SIG-M5 treated with dmso at 0.1 percent for 504 hours (cell line): ENCODE measurements around the gene RMND5B.
"Not testable (repeated sequence)": the region's sequence is repeated elsewhere in the genome, so short reads cannot be mapped to it uniquely, and the experiment has no call there.

Experiments
- DNase-seq: peaks from one replicate; lab custom pipeline; 2025; ENCODE audit not compliant: unreplicated experiment; lab: John Stamatoyannopoulos, UW

Gene RMND5B

GRCh38 chr5:178163772-178164735, 33.2 kb downstream of the RMND5B start:
- DNase-seq, result peak; percentile 81

GRCh38 chr5:178165581-178165980, 34.8 kb downstream of the RMND5B start:
- no peak for DNase-seq

GRCh38 chr5:178170455-178170854, 39.6 kb downstream of the RMND5B start:
- no peak for DNase-seq

- no peak for DNase-seq
These were observed 43.6 kb downstream of the RMND5B start for GRCh38 chr5:178174456-178174855.

GRCh38 chr5:178176791-178177190, 46.0 kb downstream of the RMND5B start:
- no peak for DNase-seq

- no peak for DNase-seq
These were observed 46.8 kb downstream of the RMND5B start for GRCh38 chr5:178177569-178177968.

GRCh38 chr5:178180141-178180863, 49.5 kb downstream of the RMND5B start:
- DNase-seq, result no peak

GRCh38 chr5:178182158-178182876, 51.5 kb downstream of the RMND5B start:
- DNase-seq, result peak; percentile 91

- DNase-seq, result peak; percentile 27
These were observed 55.6 kb downstream of the RMND5B start for GRCh38 chr5:178186427-178186826.

- DNase-seq, result no peak
These were observed 56.2 kb downstream of the RMND5B start, which contains the start of gene GMCL2 for GRCh38 chr5:178187014-178187413. Gene GMCL2 (minus strand): TSS chr5:178187371. CDS start chr5:178187299, 72 bp downstream.

GRCh38 chr5:178189433-178189832, 58.6 kb downstream of the RMND5B start:
- no peak for DNase-seq

- no peak for DNase-seq
These were observed 60.8 kb downstream of the RMND5B start for GRCh38 chr5:178191661-178192060.

GRCh38 chr5:178192244-178192643, 61.4 kb downstream of the RMND5B start:
- DNase-seq, result no peak

GRCh38 chr5:178192787-178193186, 62.0 kb downstream of the RMND5B start:
- no peak for DNase-seq

GRCh38 chr5:178193251-178193809, 62.5 kb downstream of the RMND5B start:
- no peak for DNase-seq

- DNase-seq, result no peak
These were observed 63.2 kb downstream of the RMND5B start for GRCh38 chr5:178194026-178194425.

GRCh38 chr5:178196281-178196812, 65.5 kb downstream of the RMND5B start:
- DNase-seq, result no peak

GRCh38 chr5:178196986-178197385, 66.2 kb downstream of the RMND5B start:
- DNase-seq, result no peak

- DNase-seq, result not testable (repeated sequence)
These were observed 67.3 kb downstream of the RMND5B start for GRCh38 chr5:178198151-178198550.

GRCh38 chr5:178198706-178199105, 67.9 kb downstream of the RMND5B start:
- no peak for DNase-seq
